Stimulated activated CD4-positive, alpha-beta T cell treated with anti-CD3 and anti-CD28 coated beads, Interleukin-2, amount 100 ng/mL, for 48 hours (primary cell): Measurements from ENCODE around the gene USP6.
"Not testable (repeated sequence)": the region's sequence is repeated elsewhere in the genome, so short reads cannot be mapped to it uniquely, and the experiment has no call there.

Experiments
- DNase-seq, 2 donors: peaks; one replicate each; pipeline ENCODE4 v3.0.0-alpha.2; 2020

Gene USP6

DNA sequence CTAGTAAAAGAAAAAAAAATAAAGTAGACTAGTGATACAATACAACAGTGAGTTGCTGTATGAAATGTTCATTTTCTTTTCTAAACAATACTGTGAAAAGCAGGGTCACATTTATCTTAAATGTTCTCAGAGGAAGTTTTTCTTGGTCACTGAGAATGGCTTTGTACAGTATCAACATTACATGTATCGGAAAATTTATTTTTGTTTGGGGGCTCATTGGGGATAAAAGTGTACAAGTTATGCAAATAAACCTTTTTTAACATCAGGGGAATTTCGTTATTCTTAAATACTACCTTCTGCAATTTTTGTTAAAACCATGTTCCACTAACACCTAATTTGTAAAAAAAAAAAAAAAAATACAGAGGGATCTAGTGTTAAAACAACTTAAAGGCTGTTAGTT, 84.5 kb downstream of the USP6 start:
- no peak for DNase-seq

DNA sequence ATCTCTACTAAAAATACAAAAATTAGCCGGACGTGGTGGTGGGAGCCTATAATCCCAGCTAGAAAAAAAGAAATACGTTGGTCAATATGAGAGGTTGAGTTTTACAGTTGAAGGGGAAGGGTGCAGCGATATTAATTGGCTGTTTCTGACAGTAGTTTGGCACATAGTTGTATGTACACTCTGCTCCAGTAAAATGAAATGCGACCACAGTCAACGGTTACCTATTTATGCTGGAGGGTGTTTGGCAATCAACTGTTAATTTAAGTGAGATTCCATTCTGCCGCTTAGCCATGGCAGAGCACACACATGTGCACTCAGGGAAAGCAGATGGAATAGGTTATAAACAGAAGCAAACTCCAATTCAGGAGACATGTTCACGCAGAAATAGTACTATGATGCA, 85.2 kb downstream of the USP6 start:
- DNase-seq = no peak

DNA sequence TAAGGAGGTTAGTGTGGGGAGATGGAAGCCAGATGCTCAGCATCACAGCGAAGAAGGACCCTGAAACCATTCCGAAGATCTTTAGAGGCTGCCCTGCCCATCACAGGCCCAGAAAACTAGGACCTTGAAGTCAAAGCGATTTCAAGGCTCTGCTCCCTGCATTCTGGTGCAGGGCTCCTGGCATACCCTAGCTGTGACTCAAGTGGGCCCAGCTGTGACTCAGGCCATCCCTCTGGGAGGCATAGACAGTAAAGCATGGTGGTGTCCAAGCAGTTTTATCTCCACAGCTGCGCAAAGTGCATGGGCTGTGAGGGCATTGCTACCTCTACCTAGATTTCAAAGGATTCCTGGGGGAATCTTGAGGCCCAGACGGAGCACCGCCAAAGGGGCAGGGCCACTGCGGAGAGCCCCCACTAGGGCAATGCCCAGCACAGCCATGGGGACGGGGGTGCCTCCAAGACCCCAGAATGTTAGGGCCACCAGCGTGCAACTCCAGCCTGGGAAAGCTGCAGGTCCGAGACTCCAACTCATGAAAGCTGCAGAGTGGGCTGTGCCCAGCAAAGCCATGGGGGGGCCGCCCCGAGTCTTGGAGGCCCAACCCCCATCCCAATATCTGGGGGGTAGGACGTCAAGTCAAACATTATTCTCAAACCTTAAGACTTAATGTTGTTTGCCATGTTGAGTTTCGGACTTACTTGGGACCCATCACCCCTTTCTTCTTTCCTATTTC, 87.5 kb downstream of the USP6 start:
- no peak for DNase-seq

DNA sequence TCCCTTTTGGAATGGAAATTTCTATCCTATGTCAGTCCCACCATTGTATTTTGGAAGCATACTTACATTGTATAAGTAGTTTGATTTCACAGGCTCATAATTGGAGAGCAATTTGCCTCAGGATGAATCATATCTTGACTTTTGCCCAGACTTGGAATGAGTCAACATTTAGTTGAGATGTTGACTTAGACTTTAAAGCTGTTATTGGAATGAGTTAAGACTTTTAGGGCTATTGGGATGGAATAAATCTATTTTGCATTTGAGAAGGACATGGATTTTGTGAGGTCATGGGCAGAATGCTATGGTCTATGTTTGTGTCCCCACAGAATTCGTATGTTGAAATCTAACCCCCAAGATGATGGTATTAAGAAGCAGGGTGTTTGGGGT, 88.1 kb downstream of the USP6 start:
- DNase-seq = no peak

- DNase-seq = no peak
Measured at GRCh38 chr17:5209396-5209795, 93.6 kb downstream of the USP6 start.

DNA sequence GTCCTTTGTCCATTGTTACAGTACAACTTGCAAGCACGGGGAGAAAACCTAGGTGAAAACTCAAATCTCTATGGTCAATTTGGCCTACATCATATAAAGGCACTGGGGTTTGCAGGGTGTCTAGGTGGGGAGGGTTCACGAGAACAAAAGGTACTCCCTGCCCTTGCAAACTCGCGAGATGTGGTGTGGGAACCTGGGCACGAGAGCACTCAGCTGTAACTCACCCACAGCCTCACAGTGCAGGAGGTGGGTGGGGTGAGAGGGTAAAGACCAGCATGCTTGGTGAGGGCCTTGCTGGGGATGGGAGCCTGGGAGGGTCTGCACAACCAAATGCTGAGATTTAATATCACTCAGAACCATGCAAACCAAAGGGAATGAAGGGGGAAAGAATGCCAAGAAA, 94.3 kb downstream of the USP6 start:
- no peak for DNase-seq

DNA sequence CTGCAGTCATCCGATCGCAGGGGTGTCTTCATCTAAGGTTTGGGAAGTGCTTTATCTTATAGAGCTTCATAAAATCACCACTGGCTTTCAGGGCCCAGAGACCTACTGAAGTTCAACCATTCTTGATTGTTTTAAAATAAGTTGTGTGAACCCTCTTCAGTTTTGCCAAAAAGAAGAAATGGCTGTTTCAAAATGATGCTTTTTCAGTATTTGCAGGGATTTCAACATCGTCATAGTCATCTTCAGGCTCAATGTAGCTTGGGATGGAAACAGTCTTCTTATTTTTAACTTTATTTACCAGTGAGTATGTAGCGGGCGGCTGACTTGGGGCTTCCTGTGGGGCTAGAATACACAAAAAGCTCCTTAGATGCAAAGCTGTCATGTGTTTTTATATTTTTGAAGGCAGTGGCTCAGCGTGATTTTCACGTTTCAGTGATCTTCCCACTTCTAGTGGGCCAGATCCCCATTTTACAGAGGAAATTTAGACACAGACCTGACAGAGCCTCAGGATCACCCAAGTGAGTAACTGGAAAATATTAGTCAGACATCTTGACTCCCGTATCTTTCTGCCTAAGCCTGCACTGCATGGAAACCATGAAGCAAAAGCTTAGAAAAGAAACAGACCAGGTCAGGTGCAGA, 94.9 kb downstream of the USP6 start:
- no peak for DNase-seq

DNA sequence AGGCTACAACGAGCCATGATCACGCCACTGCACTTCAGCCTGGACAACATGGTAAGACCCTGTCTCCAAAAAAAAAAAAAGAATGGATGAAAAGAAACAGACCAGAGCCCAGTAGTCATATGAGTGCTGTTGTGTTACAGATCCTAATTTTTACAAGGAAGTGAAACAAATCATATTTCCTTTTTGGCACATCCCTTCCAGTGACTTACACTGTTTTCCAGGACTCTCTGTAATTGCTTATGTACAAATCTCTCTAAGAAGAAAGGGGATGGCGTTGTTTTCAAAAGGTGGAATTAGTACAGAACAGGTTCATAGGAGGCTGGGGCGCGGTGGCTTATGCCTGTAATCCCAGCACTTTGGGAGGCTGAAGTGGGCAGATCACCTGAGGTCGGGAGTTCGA, 95.6 kb downstream of the USP6 start:
- no peak for DNase-seq

DNA sequence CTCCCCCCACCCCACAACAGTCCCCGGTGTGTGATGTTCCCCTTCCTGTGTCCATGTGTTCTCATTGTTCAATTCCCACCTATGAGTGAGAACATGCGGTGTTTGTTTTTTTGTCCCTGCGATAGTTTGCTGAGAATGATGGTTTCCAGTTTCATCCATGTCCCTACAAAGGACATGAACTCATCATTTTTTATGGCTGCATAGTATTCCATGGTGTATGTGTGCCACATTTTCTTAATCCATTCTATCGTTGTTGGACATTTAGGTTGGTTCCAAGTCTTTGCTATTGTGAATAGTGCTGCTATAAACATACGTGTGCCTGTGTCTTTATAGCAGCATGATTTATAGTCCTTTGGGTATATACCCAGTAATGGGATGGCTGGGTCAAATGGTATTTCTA, 101.7 kb downstream of the USP6 start:
- DNase-seq = not testable (repeated sequence)

DNA sequence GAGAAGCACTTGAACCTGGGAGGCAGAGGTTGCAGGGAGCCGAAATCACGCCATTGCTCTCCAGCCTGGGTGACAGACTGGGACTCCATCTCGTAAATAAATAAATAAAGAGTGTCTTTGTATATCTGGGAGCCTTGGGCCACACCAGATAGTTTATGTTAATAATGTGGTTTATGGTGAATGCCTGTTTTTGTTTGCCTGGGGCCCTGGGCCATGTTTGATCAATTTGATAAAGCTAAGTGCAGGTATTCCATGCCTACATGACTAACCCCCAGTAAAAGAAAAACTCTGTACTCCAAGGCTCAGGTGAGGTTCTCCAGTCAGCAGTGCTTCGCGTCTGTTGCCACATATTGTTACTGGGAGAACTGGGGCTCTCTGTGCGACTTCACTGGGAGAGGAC, 103.7 kb downstream of the USP6 start:
- DNase-seq = no peak

DNA sequence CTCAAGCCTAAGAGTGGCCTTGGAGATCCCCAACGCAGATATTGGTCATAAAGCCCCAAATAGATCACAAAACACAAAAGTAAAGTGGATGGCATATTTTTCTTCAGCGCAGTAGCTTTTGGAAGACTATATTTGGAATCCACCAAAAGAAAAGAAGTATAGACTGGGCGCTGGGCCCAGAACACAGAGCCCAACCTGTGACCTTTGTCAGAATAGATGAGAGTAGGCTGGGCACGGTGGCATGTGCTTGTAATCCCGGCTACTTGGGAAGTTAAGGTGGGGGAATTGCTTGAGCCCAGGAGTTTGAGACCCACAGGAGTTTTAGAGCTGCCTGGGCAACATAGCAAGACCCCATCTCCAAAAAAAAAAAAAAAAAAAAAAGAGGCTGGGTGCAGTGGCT, 104.2 kb downstream of the USP6 start:
- no peak for DNase-seq

DNA sequence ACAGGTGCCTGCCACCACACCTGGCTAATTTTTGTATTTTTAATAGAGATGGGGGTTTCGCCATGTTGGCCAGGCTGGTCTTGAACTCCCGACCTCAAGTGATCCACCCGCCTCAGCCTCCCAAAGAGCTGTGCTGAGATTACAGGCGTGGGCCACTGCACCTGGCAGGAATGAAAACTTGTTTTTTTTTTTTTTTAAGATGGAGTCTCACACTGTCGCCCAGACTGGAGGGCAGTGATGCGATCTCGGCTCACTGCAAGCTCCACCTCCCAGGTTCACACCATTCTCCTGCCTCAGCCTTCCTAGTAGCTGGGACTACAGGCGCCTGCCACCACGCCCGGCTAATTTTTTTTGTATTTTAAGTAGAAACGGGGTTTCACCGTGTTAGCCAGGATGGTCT, 106.1 kb downstream of the USP6 start:
- not testable (repeated sequence) for DNase-seq
